MCF 10A (cell line): ENCODE results near the gene OR2T8. TPM values are rescaled to one million over a fixed set of nuclear protein-coding genes. Genes with fewer than 3 reads are reported as not detected.

ENCODE experiments used
- BruUV-seq: library from RNA; stranded (reverse); fragments of 400-500 nt; replicated peaks from 2 replicates; lab custom pipeline; 2021; lab: Mats Ljungman, UMichigan
- CTCF ChIA-PET: fragments of 300-600 bp; sonication (Branson Sonifier 250); formaldehyde crosslinking; extraction: SDS; loops from one replicate; lab custom pipeline; 2021; ENCODE audit warnings: antibody characterized with exemption, inconsistent platforms; lab: Yijun Ruan, JAX
- POLR2A ChIA-PET: fragments of 300-600, 350-650 bp; sonication (Branson Sonifier 250); formaldehyde crosslinking; extraction: SDS; loops from one replicate; lab custom pipeline; 2020; ENCODE audit warnings: antibody characterized with exemption, inconsistent platforms; lab: Yijun Ruan, JAX
- DNase-seq: peaks from one replicate; pipeline ENCODE4 v3.0.0-alpha.2; 2018; ENCODE audit not compliant: unreplicated experiment
- H3K27ac Mint-ChIP-seq: one replicate; pipeline ENCODE4 v1.8.0; 2022; ENCODE audit warnings: mild to moderate bottlenecking, low read depth, mixed read lengths; ENCODE audit not compliant: unreplicated experiment
- H3K27me3 Mint-ChIP-seq: one replicate; pipeline ENCODE4 v1.8.0; 2022; ENCODE audit warnings: mixed read lengths; ENCODE audit not compliant: insufficient read depth, unreplicated experiment
- H3K36me3 Mint-ChIP-seq: one replicate; pipeline ENCODE4 v1.8.0; 2022; ENCODE audit warnings: mild to moderate bottlenecking, moderate library complexity, mixed read lengths; ENCODE audit not compliant: insufficient read depth, unreplicated experiment
- H3K4me1 Mint-ChIP-seq: one replicate; pipeline ENCODE4 v1.8.0; 2022; ENCODE audit warnings: mixed read lengths; ENCODE audit not compliant: insufficient read depth, unreplicated experiment
- H3K4me3 Mint-ChIP-seq: one replicate; pipeline ENCODE4 v1.8.0; 2022; ENCODE audit warnings: mild to moderate bottlenecking, moderate library complexity, mixed read lengths; ENCODE audit not compliant: unreplicated experiment
- H3K9me3 Mint-ChIP-seq: one replicate; pipeline ENCODE4 v1.8.0; 2022; ENCODE audit warnings: mixed read lengths; ENCODE audit not compliant: unreplicated experiment
- CTCF ChIP-seq: fragments of 200-600 bp; IDR thresholded peaks from one replicate; pipeline ENCODE4 v1.8.0; 2022; ENCODE audit warnings: antibody characterized with exemption, mild to moderate bottlenecking; ENCODE audit not compliant: unreplicated experiment
- intact Hi-C: fragments of 100-400 bp; cut with micrococcal nuclease; formaldehyde crosslinking; loops from 2 replicates; pipeline ENCODE4 v1.14.1; 2022
- total RNA-seq: library from RNA; stranded (reverse); gene quantifications from 2 replicates; pipeline ENCODE4 v1.2.3, GENCODE V29; 2022

Gene OR2T8
- total RNA-seq, 1 experiment from 2014 or later = not detected

GRCh38 chr1:247953408-247953807, 33.4 kb downstream of the OR2T8 start:
- H3K9me3 Mint-ChIP-seq = peaks cover 23% of the 10 kb centered on the region
- H3K27ac Mint-ChIP-seq = no peak overlapping the region
- peaks cover 4% of the 10 kb centered on the region for H3K36me3 Mint-ChIP-seq
- no peaks in the 10 kb centered on the region for H3K4me1 Mint-ChIP-seq
- H3K4me3 Mint-ChIP-seq = no peak overlapping the region
- no peak for TF ChIP-seq CTCF
- intact Hi-C loops = no loop called here
- POLR2A ChIA-PET = interaction anchor here (0.7 kb wide), 1 partner anchor 1335 kb away, joined by 3 read pairs; no protein-coding TSS in a partner anchor
- DNase-seq = no peak
- CTCF ChIA-PET = interaction anchor here (0.6 kb wide), 1 partner anchor 874 kb away, joined by 3 read pairs; no protein-coding TSS in a partner anchor
- no TSS peak for BruUV-seq
- no peaks in the 10 kb centered on the region for H3K27me3 Mint-ChIP-seq

DNA sequence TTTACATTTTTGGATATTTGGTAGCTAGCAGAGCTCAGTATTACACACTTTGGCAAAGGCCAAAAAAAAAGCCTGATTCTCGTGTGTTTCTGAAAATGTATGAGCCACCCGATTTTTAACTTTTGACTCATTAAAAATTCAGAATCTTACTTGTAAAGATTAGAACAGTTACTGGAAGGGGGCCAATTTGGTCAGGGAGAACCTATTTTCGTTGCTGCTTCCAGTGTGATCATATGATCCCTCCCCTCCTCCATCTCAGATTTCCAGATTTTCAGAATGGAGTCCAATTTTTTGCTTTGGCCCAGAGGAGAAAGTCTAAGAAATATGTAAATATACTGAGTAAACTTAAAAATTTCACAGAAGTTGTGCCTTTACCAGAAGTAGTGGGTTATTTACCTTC, 41.7 kb downstream of the OR2T8 start:
- intact Hi-C loops = no loop called here
- no peak for TF ChIP-seq CTCF
- Mint-ChIP-seq H3K36me3 (no peaks in the 10 kb centered on the region), H3K27me3 (no peaks in the 10 kb centered on the region), H3K4me3 (no peak overlapping the region), H3K9me3 (peaks cover 28% of the 10 kb centered on the region), H3K4me1 (peaks cover 34% of the 10 kb centered on the region), H3K27ac (peak overlapping the region; percentile 8)
- POLR2A ChIA-PET = no interaction called here
- no TSS peak for BruUV-seq
- DNase-seq = no peak
- CTCF ChIA-PET = no interaction called here

DNA sequence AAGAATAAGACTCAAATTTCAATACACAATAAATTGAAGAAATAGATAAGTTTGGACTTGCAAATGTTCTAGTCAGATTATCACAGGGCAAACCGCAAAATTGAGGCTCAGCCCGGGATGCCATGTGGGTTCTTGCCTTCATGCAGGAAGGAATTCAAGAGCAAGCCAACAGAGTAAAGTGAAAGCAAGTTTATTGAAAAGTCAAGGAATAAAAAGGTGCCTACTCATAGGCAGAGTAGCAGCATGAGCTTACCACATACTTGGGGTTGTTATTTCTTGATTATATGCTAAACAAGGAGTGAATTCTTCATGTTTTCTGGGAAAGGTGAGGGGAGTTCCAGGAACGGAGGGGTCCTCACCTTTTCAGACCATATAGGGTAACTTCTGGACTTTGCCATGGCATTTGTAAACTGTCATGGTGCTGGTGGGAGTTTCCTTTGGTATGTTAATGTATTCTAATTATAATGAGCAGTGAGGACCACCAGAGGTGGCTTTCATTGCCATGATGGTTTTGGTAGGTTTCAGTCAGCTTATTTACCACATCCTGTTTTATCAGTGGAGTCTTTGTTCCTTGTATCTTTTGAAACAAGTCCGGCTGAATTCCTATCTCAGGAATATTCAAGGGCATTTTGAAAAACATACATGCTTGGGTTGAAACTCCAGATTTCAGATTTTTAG, 43.0 kb downstream of the OR2T8 start:
- TF ChIP-seq CTCF = no peak
- no peak for DNase-seq
- no TSS peak for BruUV-seq

DNA sequence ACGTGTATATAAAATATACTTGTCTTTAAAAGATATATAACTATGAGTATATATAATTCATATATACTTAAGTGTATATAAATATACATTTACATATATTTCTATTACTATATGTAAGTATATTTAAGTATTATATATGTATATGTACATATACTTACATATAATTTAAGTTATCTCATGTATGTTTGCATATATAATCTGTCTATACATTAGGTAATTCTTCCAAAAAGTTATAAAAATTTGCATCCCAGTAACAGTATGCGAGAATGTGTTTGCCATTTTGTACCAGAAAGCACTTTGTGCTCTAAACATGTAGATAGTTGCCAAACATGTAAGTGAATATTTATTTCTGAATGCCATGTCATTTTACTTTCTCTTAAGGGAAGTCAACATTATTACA, 44.9 kb downstream of the OR2T8 start, which contains the start of gene OR2AK2:
Gene OR2AK2, plus strand, starts transcription at position 301 of the 400 bp plus-strand sequence. CDS start 144 bp downstream, outside the sequence.
- Mint-ChIP-seq H3K9me3 (peaks cover 7% of the 10 kb centered on the region), H3K27ac (no peak within 1 kb of the TSS), H3K27me3 (no peaks in the 10 kb centered on the region), H3K4me1 (peaks cover 38% of the 10 kb centered on the region), H3K4me3 (no peak within 1 kb of the TSS), H3K36me3 (no peaks in the 10 kb centered on the region)
- no peak for TF ChIP-seq CTCF
- no TSS peak for BruUV-seq
- intact Hi-C loops = no loop called here
- ChIA-PET POLR2A (no interaction called here), CTCF (no interaction called here)
- DNase-seq = no peak

More for the DNA sequence above, 43.0 kb downstream of the OR2T8 start:
- CTCF ChIA-PET = no interaction called here
- H3K4me1 Mint-ChIP-seq = peaks cover 38% of the 10 kb centered on the region
- POLR2A ChIA-PET = no interaction called here
- no peaks in the 10 kb centered on the region for H3K36me3 Mint-ChIP-seq
- peak overlapping the region; percentile 32 for H3K27ac Mint-ChIP-seq
- peak overlapping the region; percentile 0 for H3K4me3 Mint-ChIP-seq
- intact Hi-C loops = no loop called here
- peaks cover 21% of the 10 kb centered on the region for H3K9me3 Mint-ChIP-seq
- no peaks in the 10 kb centered on the region for H3K27me3 Mint-ChIP-seq
